WI38 (cell line): ENCODE measurements around the gene SRXN1.
A peak's percentile ranks its signal among the peaks of the same experiment; 100 is the strongest.

Experiments used
- H3K4me3 ChIP-seq: 2 replicates; pipeline ENCODE4 v1.5.1; 2011; ENCODE audit warnings: low read depth, mild to moderate bottlenecking, control low read depth, low read length
- CTCF ChIP-seq: IDR thresholded peaks from 2 replicates; pipeline ENCODE4 v1.5.1; 2012; ENCODE audit warnings: low read depth, mild to moderate bottlenecking, control low read depth, low read length

The SRXN1 gene

GRCh38 chr20:661474-662270 is 8.7 kb upstream of the SRXN1 start:
- no peak overlapping the region for H3K4me3 ChIP-seq
- TF ChIP-seq CTCF, result no peak

- TF ChIP-seq CTCF, result no peak
- no peak overlapping the region for H3K4me3 ChIP-seq
Measured at GRCh38 chr20:658731-659291, 5.8 kb upstream of the SRXN1 start.

- H3K4me3 ChIP-seq, result no peak overlapping the region
- TF ChIP-seq CTCF, result no peak
Measured at GRCh38 chr20:658202-658601, 5.2 kb upstream of the SRXN1 start.

- H3K4me3 ChIP-seq, result no peak overlapping the region
- no peak for TF ChIP-seq CTCF
Measured at GRCh38 chr20:655726-656624, 3.0 kb upstream of the SRXN1 start.

- no peak for TF ChIP-seq CTCF
- H3K4me3 ChIP-seq, result no peak overlapping the region
Measured at GRCh38 chr20:654417-654750, 1.4 kb upstream of the SRXN1 start.

- TF ChIP-seq CTCF, result no peak
- H3K4me3 ChIP-seq, result peak overlapping the region; percentile 92
Measured at GRCh38 chr20:653590-654416, 803 bp upstream of the SRXN1 start.
